OCI-LY7 (cell line): ENCODE results near the gene PAK1. TPM values are rescaled to one million over a fixed set of nuclear protein-coding genes. Genes with fewer than 3 reads are reported as not detected.

Experiments
- BruUV-seq: library from RNA; stranded (reverse); fragments of 400-500 nt; replicated peaks from 2 replicates; lab custom pipeline; 2021; lab: Mats Ljungman, UMichigan
- CTCF ChIA-PET: fragments of 300-600 bp; sonication (Branson Sonifier 250); formaldehyde crosslinking; loops from one replicate; lab custom pipeline; 2022; ENCODE audit warnings: antibody characterized with exemption; ENCODE audit not compliant: unreplicated experiment; lab: Charles Lee
- POLR2A ChIA-PET: fragments of 300-600 bp; sonication (Branson Sonifier 250); formaldehyde crosslinking; loops from one replicate; lab custom pipeline; 2022; ENCODE audit warnings: antibody characterized with exemption; lab: Charles Lee
- DNase-seq: peaks from one replicate; pipeline ENCODE4 v3.0.0-alpha.2; 2015; ENCODE audit warnings: low spot score
- H2AFZ ChIP-seq: fragments of 200-600 bp; sonication (generic), shearing (Covaris generic); 2 replicates; pipeline ENCODE4 v1.6.1; 2014; ENCODE audit warnings: mild to moderate bottlenecking, antibody characterized with exemption, low read length, moderate library complexity
- H3K27ac ChIP-seq: fragments of 200-600 bp; sonication (generic); 2 replicates; pipeline ENCODE4 v1.5.1; 2014; ENCODE audit warnings: mixed run types, low read depth, mild to moderate bottlenecking, moderate library complexity, low read length, inconsistent platforms; ENCODE audit not compliant: poor library complexity, severe bottlenecking
- H3K36me3 ChIP-seq: fragments of 200-600 bp; sonication (generic); 2 replicates; pipeline ENCODE4 v1.6.1; 2014; ENCODE audit warnings: mild to moderate bottlenecking, antibody characterized with exemption, low read length, moderate library complexity, mixed read lengths; ENCODE audit not compliant: insufficient read depth
- H3K4me1 ChIP-seq: fragments of 200-600 bp; sonication (generic); 2 replicates; pipeline ENCODE4 v1.5.1; 2014; ENCODE audit warnings: mild to moderate bottlenecking, low read length; ENCODE audit not compliant: insufficient read depth, poor library complexity, severe bottlenecking
- H3K4me2 ChIP-seq: fragments of 200-600 bp; sonication (generic); 2 replicates; pipeline ENCODE4 v1.6.1; 2014; ENCODE audit warnings: mild to moderate bottlenecking, low read length
- H3K4me3 ChIP-seq: fragments of 200-600 bp; sonication (generic); 2 replicates; pipeline ENCODE4 v1.5.1; 2014; ENCODE audit warnings: mild to moderate bottlenecking, low read depth, low read length; ENCODE audit not compliant: poor library complexity, severe bottlenecking
- H3K79me2 ChIP-seq: fragments of 200-600 bp; sonication (generic); 2 replicates; pipeline ENCODE4 v1.6.1; 2016; ENCODE audit warnings: low read depth, mild to moderate bottlenecking, low read length, moderate library complexity, mixed read lengths; ENCODE audit not compliant: insufficient read depth
- H3K9me2 ChIP-seq: fragments of 200-600 bp; sonication (generic); 2 replicates; pipeline ENCODE4 v1.6.1; 2016; ENCODE audit warnings: mild to moderate bottlenecking, low read length, mixed read lengths; ENCODE audit not compliant: insufficient read depth
- H3K9me3 ChIP-seq: fragments of 200-600 bp; sonication (generic); 2 replicates; pipeline ENCODE4 v1.6.1; 2014; ENCODE audit warnings: mild to moderate bottlenecking, mixed run types, low read length, mixed read lengths
- H4K20me1 ChIP-seq: fragments of 200-600 bp; sonication (generic); 2 replicates; pipeline ENCODE4 v1.6.1; 2014; ENCODE audit warnings: mild to moderate bottlenecking, antibody characterized with exemption, low read length, moderate library complexity, mixed read lengths; ENCODE audit not compliant: insufficient read depth
- EZH2phosphoT487 ChIP-seq: fragments of 200-600 bp; sonication (generic); IDR thresholded peaks from 2 replicates; pipeline ENCODE4 v1.6.1; 2018; ENCODE audit warnings: low read depth, borderline replicate concordance, mild to moderate bottlenecking, mixed run types, antibody characterized with exemption, low read length, moderate library complexity, mixed read lengths
- intact Hi-C: fragments of 100-400 bp; cut with micrococcal nuclease; formaldehyde crosslinking; loops from one replicate; pipeline ENCODE4 v1.10.0; 2022; ENCODE audit not compliant: unreplicated experiment
- total RNA-seq, 2 experiments: library from RNA; depleted of rRNA in 1 of 2; stranded (reverse); fragments of >200 nt in 1 of 2; shearing (Covaris generic) in 1 of 2; gene quantifications; 2 replicates each; pipeline ENCODE4 v1.2.3, GENCODE V29; 2014 to 2022
- TF ChIP-seq, protein P1 (sequence below): fragments of 200-600 bp; sonication (generic); conservative IDR thresholded peaks from 2 replicates; pipeline ENCODE4 v1.5.1; 2014; ENCODE audit warnings: mild to moderate bottlenecking, antibody characterized with exemption, low read length, moderate library complexity, mixed read lengths

Gene PAK1
- total RNA-seq, 2 experiments from 2014 or later, result 1.0 to 3.4 TPM

DNA sequence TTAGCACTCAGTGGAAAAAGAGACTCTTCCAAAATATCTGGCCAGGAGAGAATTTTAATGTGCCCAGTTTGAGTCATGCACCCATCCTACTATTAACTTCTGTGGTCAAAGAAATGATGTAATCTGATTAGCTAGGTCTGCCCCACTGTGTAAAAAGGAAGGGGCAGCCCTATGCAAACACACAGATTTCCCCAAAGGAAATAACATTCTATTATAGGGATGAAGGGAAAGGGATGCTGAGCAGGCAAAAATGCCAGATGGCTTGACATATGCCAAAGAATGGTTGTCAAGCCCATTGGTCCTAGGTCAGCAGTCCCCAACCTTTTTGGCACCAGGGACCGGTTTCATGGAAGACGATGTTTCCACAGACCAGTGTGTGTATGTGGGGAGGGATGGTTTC lies 43.3 kb upstream of the PAK1 start:
- H3K4me3 ChIP-seq, result no peak overlapping the region

DNA sequence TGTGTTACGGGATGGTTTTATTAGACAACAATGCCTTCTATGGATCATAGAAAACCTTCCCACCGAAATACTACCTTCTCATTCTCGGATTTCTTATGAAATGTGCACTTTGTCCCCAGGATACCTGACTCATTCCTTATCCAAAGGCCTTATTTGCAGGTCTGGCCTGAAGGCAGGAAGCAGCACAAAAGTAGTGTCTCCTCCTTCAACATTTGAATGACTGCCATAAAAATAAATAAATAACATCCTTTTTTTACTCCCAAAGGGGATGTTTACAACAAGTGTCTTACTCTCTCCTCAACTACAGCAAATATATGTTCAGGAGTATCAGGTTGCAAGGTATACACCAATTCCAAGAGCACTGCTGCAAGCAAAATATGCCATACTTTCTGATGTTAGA lies 41.6 kb upstream of the PAK1 start:
- Histone ChIP-seq H3K27ac (no peak overlapping the region), H3K4me2 (no peak overlapping the region), H4K20me1 (no peaks in the 10 kb centered on the region), H3K79me2 (no peaks in the 10 kb centered on the region), H3K4me1 (no peaks in the 10 kb centered on the region), H3K36me3 (no peaks in the 10 kb centered on the region), H3K9me2 (no peaks in the 10 kb centered on the region), H3K9me3 (no peaks in the 10 kb centered on the region), H3K4me3 (no peak overlapping the region), H2AFZ (no peak overlapping the region)
- TF ChIP-seq EZH2phosphoT487, result no peak
- TF ChIP-seq, protein P1, sequence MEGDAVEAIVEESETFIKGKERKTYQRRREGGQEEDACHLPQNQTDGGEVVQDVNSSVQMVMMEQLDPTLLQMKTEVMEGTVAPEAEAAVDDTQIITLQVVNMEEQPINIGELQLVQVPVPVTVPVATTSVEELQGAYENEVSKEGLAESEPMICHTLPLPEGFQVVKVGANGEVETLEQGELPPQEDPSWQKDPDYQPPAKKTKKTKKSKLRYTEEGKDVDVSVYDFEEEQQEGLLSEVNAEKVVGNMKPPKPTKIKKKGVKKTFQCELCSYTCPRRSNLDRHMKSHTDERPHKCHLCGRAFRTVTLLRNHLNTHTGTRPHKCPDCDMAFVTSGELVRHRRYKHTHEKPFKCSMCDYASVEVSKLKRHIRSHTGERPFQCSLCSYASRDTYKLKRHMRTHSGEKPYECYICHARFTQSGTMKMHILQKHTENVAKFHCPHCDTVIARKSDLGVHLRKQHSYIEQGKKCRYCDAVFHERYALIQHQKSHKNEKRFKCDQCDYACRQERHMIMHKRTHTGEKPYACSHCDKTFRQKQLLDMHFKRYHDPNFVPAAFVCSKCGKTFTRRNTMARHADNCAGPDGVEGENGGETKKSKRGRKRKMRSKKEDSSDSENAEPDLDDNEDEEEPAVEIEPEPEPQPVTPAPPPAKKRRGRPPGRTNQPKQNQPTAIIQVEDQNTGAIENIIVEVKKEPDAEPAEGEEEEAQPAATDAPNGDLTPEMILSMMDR, result no peak
- no peak for DNase-seq
- ChIA-PET CTCF (no interaction called here), POLR2A (no interaction called here)
- intact Hi-C loops, result no loop called here
- no TSS peak for BruUV-seq

More for the DNA sequence above, 43.3 kb upstream of the PAK1 start:
- BruUV-seq, result no TSS peak
- TF ChIP-seq, protein P1, result no peak
- TF ChIP-seq EZH2phosphoT487, result no peak
- no peaks in the 10 kb centered on the region for H3K4me1 ChIP-seq
- no peaks in the 10 kb centered on the region for H3K79me2 ChIP-seq
- intact Hi-C loops, result no loop called here
- no peak overlapping the region for H2AFZ ChIP-seq
- CTCF ChIA-PET, result no interaction called here
- POLR2A ChIA-PET, result interaction anchor here (0.8 kb wide), 1 partner anchor 9 kb away, joined by 3 read pairs; no protein-coding TSS in a partner anchor
- DNase-seq, result no peak
- H3K27ac ChIP-seq, result no peak overlapping the region
- H3K4me2 ChIP-seq, result no peak overlapping the region
- H3K9me2 ChIP-seq, result no peaks in the 10 kb centered on the region
- no peaks in the 10 kb centered on the region for H3K9me3 ChIP-seq
- H4K20me1 ChIP-seq, result no peaks in the 10 kb centered on the region
- no peaks in the 10 kb centered on the region for H3K36me3 ChIP-seq

DNA sequence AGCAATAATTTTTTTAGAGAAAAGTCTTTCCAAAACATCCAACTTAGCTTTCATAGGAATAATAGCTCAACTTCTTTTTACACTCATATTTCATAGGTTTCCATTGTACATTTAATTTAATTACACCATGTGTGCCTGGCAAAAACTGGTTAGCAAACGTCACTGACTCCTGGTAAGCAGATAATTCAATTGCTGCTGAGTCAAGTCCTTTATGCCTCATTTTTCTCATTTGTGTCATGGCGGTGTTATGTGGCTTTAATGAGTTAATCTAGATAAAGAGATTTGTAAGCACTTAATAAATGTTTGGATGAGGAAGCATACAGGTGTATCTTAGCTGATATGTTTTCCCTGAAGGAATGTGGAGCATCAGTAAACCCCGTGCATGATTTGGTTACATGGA lies 41.2 kb upstream of the PAK1 start:
- Histone ChIP-seq H3K9me2 (no peaks in the 10 kb centered on the region), H2AFZ (no peak overlapping the region), H4K20me1 (no peaks in the 10 kb centered on the region), H3K4me3 (no peak overlapping the region), H3K27ac (no peak overlapping the region), H3K9me3 (no peaks in the 10 kb centered on the region), H3K4me2 (no peak overlapping the region), H3K4me1 (no peaks in the 10 kb centered on the region), H3K36me3 (no peaks in the 10 kb centered on the region), H3K79me2 (no peaks in the 10 kb centered on the region)
- ChIA-PET CTCF (no interaction called here), POLR2A (no interaction called here)
- no peak for DNase-seq
- intact Hi-C loops, result no loop called here
- no peak for TF ChIP-seq EZH2phosphoT487
- TF ChIP-seq, protein P1, result no peak
- no TSS peak for BruUV-seq
